ENCODE measurements around the gene EPS8L3.
"Not testable (repeated sequence)": the region's sequence is repeated elsewhere in the genome, so short reads cannot be mapped to it uniquely, and the experiment has no call there.

EPS8L3 gene

GRCh38 chr1:109801791-109802135 is 38.0 kb upstream of the EPS8L3 start:
- no peak overlapping the region for H3K27ac ChIP-seq
- no peak overlapping the region for H3K4me3 ChIP-seq
- no peak for TF ChIP-seq CTCF (IDR thresholded peaks at IDR 0.05)
- DNase-seq (ENCODE audit: low spot score), result no peak

GRCh38 chr1:109800291-109800690 is 36.6 kb upstream of the EPS8L3 start:
- no peak for DNase-seq (ENCODE audit: low spot score)
- Histone ChIP-seq H3K4me3 (no peak overlapping the region), H3K27ac (no peak overlapping the region)
- no peak for TF ChIP-seq CTCF (IDR thresholded peaks at IDR 0.05)

- Histone ChIP-seq H3K4me3 (no peak overlapping the region), H3K27ac (no peak overlapping the region)
- no peak for DNase-seq (ENCODE audit: low spot score)
- no peak for TF ChIP-seq CTCF (IDR thresholded peaks at IDR 0.05)
Observed at GRCh38 chr1:109799445-109799844, 35.7 kb upstream of the EPS8L3 start.

GRCh38 chr1:109797303-109797595 is 33.5 kb upstream of the EPS8L3 start:
- not testable (repeated sequence) for H3K4me3 ChIP-seq; DNase-seq (ENCODE audit: low spot score)
- peak overlapping the region; percentile 38 to 71 for H3K27ac ChIP-seq

- H3K27ac ChIP-seq, result peak overlapping the region; percentile 38 to 71
- no peak for TF ChIP-seq CTCF (IDR thresholded peaks at IDR 0.05)
- peak; percentile 58 for DNase-seq (ENCODE audit: low spot score)
- no peak overlapping the region for H3K4me3 ChIP-seq
Observed at GRCh38 chr1:109796484-109797302, 33.0 kb upstream of the EPS8L3 start.

GRCh38 chr1:109794319-109795132 is 30.8 kb upstream of the EPS8L3 start:
- DNase-seq (ENCODE audit: low spot score), result peak; percentile 66
- Histone ChIP-seq H3K4me3 (no peak overlapping the region), H3K27ac (no peak overlapping the region)
- TF ChIP-seq CTCF (IDR thresholded peaks at IDR 0.05), result no peak

- H3K27ac ChIP-seq, result peak overlapping the region in 1 of 2 donors; percentile 62
- H3K4me3 ChIP-seq, result no peak overlapping the region
- DNase-seq (ENCODE audit: low spot score), result peak; percentile 68
- no peak for TF ChIP-seq CTCF (IDR thresholded peaks at IDR 0.05)
Observed at GRCh38 chr1:109793486-109794318, 30.0 kb upstream of the EPS8L3 start.

Data from coronary artery (tissue), 2 donors.